ENCODE data around the gene SEC14L3.

Gene SEC14L3

DNA sequence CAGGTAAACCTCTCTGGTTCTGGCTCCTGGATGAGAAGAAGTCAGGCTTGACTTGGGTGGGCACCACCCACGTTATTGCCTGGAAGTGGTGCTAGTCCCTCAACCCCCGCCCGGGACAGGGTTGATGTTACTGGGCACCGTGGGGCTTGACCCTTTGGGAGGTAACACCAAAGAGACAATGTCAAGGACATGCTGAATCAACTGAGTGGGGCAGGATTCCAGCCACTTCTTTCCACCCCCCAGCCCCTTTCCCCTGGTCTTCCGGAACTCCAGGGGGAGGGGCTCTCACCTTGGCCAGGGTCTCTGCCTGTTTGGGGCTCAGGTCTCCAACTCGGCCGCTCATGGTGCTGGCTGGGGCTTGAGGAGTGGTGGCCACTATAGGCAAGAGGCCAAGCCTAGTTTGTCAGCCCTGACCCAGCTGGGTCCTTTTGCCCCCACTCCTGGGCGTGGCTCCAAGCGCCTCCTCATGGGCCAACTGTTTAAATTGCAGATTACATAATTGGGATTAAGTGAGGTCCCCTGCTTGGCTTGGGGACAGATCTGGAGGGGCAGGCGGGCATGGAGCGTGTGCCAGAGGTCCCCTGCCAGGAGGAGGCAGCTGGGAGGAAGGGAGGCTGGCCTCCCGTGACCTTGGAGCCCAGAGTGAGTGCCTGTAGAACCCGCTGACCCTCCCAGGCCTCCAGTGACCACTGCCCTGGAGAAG, at the start of gene SEC14L3:
Gene SEC14L3, minus strand, starts transcription at position 402 of the 703 bp plus-strand sequence. Its CDS starts 59 bp downstream, at position 343.
- no peak for DNase-seq

DNA sequence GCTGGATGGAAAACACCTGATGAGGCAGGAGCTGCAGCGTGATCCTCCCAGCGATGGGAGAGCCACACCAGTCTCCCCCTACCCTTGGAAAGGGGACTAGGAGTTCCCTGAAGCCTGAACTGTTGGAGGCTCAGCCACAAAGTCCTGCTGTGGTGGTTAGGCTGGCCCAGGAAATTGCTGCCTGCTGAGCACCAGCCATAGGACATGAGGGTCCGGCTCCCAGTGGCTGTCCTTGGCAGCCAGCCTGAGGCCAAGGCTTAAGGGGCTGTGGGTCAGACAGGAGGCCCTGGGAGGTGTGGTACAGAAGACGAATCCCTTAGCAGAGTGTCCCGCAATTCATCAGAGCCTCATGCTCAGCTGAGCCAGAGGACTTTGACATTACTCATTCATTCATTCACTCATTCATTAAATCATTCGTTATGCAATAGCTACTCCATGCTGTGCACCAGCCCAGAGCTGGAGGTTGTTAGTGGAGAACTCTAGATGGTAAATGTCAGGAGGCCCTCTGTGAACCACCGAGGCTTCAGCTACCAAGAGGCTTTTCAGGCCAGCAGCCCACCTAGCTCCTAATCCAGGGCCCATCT, 48.1 kb upstream of the SEC14L3 start:
- DNase-seq: no peak

DNA sequence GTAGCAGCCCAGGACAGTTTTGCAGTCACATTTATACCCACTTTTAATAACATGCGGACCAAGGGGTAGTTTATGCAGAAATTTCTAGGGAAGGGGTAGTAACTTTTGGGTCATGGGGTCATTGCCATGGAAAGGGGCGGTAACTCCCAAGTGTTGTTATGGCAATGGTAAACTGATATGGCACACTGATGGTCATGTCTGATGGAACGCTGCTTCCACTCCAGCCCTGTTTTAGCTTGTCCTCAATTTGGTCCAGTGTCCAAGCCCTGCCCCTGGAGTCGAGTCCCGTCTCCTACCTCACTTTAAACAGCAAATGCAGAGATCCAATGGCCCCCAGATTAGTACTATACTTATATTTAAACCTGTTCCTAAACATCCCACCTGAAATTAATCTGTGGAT, 44.9 kb upstream of the SEC14L3 start:
- DNase-seq: no peak

DNA sequence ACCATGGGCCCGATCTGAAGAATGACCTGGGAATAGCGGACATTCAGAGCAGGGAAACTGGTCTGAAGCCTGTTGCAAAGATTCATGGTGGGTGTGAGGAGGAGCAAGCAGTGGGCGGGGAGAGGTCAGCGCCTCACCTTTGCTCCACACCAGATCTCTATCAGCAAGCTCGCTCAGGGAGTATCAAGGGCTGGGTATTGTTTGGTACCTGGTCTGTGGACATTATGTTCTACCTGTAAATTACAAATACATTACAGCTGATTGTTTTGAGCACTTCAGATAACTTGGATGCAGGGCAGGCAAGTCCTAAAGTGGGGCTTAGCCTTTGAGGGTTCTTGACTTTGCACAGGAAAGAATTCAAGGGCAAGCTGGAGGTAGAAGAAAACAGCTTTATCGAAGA, 44.5 kb upstream of the SEC14L3 start:
- no peak for DNase-seq

DNA sequence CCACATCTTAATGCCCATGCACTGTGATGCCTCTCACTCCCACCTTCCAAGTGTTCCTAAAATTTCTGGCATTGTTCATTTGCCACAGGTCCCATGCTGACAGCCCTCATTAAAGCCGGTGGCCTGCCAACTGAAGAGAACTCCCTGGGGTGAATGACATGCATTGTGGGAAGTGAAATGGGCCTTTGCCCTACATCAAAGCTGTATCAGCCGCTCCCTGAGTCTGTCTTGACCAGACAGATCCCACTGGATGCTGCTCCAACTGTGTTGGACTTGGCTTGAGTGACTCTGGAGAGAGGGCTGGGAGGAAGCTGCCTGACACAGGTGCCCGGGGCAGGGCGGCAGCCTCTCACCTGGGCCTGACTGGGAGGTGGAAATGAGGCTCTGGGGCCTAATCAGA, 42.4 kb upstream of the SEC14L3 start:
- no peak for DNase-seq

DNA sequence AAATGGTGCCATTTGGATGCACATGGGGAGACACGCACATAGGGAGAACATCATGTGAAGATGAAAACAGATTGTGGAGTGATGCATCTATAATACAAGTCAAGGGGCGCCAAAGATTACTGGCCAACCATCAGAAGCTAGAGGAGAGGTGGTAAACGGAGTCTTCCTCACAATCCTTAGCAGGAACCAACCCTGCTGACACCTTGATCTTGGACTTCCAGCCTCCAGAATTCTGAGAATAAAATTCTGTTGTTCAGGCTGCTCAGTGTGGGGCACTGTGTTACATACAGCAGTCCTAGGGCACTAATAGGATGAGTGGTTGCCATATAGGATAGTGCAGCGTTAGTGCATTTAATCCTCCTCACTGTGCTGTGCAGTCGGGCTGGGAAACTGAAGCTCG, 41.6 kb upstream of the SEC14L3 start:
- no peak for DNase-seq

DNA sequence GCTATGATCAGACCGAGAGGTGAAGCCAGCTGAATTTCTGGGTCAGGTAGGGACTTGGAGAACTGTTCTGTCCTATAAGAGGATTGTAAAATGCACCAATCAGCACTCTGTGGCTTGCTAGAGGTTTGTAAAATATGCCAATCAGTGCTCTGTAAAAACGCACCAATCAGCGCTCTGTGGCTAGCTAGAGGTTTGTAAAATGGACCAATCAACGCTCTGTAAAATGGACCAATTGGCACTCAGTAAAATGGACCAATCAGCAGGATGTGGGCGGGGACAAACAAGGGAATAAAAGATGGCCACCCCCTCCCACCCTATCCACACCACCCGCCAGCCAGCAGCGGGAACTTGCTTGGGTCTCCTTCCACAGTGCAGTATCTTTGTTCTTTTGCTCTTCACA, 40.1 kb upstream of the SEC14L3 start:
- no peak for DNase-seq

DNA sequence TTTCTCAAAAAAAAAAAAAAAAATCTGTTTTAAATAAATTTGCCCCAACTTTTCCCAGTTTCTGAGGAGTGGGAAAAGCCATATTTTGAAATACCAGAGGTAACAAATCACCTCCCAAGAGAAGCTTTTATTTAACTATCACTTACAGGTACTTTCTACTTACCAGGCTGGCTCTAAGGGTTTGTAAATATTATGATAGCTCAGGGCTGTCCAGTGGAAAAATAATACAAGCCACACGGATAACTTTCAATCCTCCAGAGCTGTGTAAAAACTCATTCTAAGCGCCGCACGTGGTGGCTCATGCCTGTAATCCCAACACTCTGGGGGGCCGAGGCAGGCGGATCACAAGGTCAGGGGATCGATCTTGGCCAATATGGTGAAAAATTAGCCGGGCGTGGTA, 39.3 kb upstream of the SEC14L3 start:
- DNase-seq: no peak

DNA sequence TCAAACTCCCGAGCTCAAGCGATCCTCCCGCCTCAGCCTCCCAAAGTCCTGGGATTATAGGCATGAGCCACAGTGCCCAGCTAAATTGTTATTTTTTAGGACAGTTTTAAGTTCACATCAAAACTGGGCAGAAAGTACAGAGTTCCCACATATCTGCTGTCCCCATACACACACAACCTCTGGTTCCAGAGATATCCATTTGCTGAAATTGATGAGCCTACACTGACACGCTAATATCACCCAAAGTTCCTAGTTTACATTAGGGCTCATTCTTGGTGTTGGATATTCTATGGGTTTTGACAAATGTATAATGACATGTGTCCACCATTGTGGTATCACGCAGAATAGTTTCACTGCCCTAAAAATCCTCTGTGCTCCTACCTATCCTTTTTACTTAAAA, 36.4 kb upstream of the SEC14L3 start:
- no peak for DNase-seq

DNA sequence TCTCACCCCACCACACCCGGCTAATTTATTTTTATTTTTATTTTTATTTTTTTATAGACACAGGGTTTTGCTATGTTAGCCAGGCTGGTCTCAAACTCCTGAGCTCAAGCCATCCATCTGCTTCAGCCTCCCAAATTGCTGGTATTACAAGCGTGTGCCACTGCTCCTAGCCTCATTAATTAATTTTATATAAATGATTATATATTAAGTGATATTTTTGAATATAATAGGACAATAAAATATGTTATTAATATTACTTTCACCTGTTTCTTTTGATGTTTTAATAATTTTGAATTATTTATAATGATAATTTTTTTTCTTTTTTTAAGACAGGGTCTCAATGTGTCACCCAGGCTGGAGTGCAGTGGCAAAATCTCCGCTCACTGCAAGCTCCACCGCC, 35.9 kb upstream of the SEC14L3 start:
- DNase-seq: no peak

DNA sequence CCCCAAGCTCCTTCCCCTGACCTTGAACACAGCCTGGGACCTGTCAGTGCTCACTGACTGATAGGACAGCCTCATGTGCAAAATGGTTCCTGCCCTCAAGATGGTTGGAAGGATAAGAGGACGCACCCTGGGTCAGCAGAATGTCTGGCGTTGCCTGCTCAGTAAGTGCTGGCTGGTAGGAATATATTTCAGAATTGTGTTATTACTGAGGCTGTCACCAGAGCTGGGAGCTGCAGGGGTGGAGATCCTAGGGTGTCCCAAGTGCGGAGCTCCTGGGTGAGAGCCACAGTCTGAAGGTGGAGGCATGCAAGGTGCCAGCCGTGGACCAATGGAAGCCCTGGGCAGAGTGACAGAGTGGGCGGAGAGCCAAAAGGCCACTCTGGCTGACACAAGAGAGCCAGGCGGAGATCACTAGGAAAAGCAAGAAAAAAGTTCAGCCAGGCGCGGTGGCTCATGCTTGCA, 34.7 kb upstream of the SEC14L3 start:
- DNase-seq: no peak

DNA sequence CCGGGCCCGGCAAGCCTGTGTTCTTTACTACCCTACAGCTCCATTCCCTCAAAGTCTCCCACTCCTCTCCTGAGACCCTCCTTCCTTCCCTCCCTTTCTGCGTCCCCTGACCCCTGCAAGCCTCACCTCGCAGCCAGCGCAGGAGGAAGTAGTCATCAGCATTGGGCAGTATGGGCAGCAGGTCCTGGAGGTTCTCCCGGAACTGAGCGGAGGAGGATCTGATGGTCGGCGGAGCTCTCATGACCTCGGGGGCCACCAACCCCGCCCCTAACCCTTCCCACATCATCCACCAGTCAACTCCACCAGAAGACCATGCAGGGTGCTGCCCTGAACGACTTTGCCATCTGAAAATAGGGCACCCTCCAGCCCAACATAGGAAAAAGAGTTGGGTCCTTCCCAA, 31.7 kb upstream of the SEC14L3 start:
- DNase-seq: no peak

DNA sequence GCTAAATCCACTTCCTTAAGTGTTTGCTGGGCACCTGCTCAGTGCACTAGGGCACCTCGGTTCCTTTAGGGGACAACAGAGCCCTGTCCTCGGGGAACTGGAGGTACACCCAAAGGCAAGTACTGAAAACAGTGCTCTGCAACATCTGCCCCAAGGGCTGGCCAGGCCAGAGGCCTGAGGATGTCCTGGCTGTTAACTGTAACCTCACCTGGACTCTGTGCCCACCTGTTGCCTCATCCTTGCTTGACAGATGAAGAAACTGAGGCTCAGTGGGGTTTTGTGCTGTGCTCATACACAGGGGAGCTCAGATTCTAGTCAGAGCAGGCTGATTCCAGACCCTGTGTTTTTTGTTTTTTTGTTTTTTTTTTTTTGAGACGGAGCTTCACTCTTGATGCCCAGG, 31.1 kb upstream of the SEC14L3 start:
- DNase-seq: no peak

DNA sequence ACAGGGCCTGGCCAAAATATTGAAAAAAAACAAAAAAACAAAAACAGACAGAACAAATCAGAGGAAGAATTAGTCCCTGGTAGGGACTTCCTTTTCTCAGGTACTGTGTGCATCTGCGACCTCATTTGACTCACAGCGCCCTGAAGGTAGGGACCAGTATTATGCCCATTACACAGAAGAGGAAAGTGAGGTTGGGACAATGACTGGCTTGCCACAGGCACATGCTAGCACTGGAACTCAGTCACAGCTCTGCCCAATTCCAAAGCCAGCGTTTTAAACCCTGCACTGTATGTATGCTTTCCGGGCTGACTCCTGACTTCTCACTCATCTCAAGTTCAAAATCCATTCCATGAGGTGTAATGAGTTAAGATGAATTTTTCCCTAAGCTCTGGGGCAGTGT, 30.3 kb upstream of the SEC14L3 start:
- no peak for DNase-seq

DNA sequence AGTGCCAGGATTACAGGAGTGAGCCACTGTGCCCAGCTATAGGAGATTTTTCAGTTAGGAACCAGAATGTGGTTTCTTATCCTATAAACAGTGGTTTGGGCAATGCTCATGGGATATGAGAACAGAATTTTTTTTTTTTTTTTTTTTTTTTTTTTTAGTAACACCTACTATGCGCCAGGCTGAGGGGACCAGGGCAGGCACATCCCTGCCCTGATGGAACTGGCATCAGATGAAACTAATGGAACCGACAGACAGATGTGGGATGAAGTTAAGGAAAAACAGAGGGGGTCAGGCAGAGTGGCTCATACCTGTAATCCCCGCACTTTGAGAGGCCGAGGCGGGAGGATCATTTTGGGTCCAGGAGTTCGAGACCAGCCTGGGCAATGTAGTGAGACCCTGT, 28.8 kb upstream of the SEC14L3 start:
- no peak for DNase-seq

DNA sequence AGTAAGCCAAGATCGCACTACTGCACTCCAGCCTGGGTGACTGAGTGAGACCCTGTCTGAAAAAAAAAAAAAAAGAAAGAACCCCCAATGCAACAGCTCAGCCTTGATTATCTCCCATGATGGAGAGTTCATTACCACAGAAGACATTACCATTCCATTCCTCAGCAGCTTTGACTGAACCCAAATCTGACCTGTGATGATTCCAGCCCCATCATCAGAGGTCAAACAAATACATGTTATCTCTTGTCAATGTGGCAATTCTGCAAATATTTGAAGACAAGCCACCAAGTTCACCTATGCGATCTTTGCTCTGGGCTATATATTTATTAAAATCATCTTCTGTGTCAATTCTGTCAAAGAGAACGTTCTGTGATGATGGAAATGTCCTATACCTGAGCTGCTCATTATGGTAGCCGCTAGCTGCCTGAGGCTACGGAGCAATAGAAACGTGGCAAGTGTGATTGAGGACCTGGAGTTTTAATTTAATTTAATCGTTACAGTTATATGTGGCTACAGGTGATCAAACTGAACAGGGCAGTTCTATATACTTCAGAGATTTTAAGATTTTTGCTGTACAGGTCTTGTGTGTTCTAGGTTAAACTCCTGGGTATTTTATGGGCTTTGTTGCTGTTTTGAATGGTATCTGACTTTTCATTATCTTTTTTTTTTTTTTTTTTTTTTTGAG, 25.8 kb upstream of the SEC14L3 start:
- DNase-seq: no peak

DNA sequence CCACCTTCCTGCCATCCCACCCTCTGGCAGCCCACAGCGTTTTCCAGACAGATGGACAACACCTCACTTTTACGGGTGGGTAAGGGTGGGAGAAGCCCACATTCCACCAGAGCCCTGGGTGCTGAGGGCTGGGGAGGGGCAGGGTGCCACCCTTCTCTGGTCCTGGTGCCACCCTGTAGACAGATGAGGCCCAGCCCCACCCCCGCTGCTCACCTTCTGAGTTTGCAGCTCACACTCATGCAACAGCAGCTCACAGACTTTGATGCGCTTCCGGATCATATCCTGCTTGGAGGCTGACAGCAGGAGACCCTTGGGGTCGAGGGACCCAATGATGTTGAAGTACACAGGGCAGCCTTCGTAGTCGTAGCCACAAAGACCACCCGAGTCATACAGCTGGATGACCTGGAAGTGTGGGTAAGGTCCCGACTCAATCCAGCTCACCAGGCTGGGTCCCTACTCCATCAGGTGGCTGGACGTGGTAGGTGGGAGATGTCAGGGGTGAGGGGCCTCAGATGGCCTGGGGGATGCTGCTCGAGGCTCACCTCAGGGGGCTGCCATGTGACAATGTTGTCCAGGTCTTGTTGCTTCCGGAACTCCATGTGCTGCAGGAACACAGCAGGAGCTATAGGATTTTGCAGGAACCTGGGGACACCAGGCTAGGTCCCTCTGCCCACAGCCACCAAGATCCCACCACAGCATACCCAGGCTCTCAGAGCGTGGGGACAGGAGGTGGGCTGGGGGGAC, 23.4 kb upstream of the SEC14L3 start:
- no peak for DNase-seq

DNA sequence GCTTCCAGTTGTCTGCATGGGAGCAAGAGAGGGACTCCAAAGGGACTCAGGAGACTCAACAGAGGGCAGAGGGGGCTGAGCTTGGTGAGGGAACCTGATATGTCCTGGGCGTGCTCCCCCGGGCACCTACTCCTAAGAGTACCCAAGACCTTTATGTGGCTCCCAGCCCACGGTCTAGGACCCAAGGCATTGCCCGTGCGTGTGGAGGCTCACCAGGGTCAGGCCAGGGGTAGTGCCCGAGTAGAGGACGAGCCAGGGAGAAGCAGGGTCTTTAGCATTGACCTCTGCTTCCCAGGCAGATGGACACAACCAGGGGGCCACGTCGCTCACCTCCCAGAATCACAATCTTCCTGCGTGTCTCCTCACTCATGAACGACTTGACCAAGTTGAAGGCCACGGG, 20.3 kb upstream of the SEC14L3 start:
- no peak for DNase-seq

DNA sequence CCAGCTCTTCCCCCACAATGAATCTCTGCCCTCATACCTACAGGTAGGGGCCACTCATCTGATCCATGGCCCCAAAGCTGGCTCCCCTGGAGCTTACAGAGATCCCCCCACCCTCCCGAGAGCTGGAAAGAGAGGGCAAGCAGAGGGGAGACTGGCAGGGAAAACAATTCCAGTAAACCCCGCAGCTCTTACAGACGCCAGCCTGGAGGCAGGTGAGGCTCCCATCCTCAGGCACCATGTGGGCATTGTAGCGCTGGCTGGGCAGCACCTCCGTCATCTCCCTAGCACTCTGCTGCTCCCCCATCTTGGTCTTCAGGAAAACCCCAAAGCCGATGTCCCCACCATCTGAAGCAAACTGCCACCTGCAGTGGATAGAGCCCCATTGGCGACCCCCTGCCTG, 19.6 kb upstream of the SEC14L3 start:
- DNase-seq: no peak

DNA sequence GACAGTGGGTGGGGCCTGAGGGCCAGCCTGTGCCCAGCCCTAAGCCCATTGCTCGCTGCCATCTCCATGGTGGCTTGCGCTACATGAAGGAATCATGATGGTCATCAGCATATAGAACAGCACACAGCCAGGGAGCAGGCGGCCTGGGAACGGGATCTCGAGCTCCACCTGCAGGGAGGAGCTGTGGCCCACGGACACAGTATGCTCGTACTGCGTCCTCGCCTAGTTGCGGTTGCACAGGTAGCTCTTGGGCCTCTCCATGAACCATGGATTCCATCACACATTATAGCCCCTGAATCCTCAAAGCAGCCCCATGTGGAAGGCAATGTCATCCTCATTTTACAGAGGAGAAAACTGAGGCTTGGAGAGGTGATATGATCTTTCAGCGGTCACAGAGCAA, 18.6 kb upstream of the SEC14L3 start:
- DNase-seq: no peak

DNA sequence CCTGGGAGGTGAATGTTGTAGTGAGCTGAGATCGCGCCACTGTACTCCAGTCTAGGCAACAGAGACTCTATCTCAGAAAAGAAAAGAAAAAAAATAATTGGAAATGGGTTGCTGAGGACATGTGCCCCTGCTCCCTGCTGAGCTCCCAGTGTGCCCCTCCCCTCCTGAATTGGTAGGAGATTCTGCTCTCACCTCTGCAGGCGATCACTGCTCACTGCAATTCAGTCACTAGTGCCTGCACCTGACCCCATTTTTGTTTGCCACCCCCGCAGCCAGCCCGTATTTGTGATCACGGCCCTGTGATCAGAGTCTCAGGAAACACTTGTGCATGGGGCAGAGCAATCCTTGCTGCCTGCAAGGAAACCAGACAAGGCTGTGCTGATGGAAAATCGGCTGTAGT, 16.3 kb upstream of the SEC14L3 start:
- DNase-seq: no peak

DNA sequence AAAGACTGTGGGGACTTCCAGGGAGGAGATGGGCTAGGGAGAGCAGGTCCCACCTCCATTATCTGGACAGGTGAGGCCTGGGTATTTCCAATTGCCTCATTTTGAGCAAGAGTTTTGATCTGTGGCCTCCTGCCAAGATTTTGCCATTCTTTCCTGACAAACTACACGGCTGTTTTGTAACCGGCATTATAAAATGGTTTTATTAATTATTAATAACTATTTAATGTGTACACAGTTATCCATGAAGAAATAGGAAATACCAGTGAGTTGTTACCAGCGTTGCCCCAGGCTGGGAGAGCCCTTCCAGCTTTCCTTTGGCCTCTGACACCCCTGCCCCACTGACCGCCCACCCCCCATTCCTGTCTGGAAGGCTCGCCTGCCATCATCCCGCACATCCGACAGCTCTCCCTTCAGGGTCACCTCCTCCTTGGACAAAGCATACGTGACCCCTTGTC, 14.9 kb upstream of the SEC14L3 start:
- DNase-seq: no peak

DNA sequence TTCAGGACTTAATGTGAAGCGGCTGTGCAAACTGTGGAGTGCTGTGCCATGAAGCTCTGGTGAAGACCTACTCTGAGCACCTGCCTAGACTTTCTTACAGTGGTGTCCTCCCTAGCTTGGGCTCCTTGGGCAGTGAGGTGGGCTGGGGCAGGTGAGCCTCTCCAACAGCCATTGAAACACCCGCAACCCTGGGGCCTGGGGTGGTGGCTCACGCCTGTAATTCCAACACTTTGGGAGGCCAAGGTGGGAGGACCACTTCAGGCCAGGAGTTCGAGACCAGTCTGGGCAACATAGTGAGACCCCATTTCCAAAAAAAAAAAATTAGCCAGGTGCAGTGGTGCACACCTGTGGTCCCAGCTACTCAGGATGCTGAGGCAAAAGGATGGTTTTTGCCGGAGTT, 14.3 kb upstream of the SEC14L3 start:
- no peak for DNase-seq
